ENCODE results near the gene NHERF1. TPM values are rescaled to one million over a fixed set of nuclear protein-coding genes. Genes with fewer than 3 reads are reported as not detected.
A peak's percentile ranks its signal among the peaks of the same experiment; 100 is the strongest.

NHERF1 gene
- total and polyA plus RNA-seq, 2 of the 8 experiments (the other 6 are each of a cell fraction or from before 2014, with no cell fraction given) = 92.9 to 99.2 TPM

DNA sequence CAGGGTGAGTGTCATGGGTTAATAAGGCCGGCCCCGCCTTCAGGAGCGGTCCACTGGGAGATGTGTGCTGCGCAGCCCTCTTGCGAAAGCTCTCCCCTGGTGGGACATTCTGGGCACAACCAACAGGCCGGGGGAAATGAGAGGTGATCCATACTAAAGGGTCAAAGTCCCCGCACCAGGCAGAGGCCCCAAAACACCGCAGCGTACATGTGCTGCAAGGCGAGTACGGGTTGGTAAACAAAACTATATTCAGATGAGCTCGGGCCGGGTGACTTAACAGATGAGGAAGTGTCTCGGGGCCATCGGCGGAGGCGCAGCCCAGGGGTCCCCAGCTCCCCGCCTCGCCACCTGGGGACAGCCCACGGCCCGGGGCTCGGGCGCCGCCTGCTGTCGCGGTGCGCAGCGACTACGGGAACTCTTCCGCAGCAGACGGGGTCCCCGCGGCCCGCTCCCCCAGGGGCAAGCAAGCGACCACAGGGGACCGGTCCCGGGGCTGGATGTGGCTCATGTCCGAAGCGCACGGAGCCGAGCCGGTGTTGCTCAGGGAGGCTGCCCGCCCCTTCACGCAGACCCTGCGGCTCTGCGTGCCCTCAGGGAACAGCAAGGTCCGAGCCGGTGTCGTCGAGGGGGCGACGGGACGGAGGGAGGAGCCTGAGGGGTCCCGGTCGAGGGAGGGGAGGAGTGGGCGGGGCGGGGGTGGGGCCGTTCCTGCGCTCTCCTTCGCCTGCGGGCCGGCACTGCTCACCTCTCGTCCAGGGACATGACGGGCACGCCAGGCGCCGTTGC, 11.7 kb upstream of the NHERF1 start, which contains the start of gene RAB37 (continued):
- TF ChIP-seq FOSL1 (IDR thresholded peaks at IDR 0.05; ENCODE audit: insufficient read depth, low read depth, low read length) (no peak), SIRT6 (IDR thresholded peaks at IDR 0.05; ENCODE audit: low read length) (no peak), HDAC2 (IDR thresholded peaks at IDR 0.05; ENCODE audit: borderline replicate concordance in 1 of 2, low read depth in 2 of 2, low read length in 2 of 2) (peak in 1 of 2 experiments; percentile 13; a peak in 1 of 4 replicates), SIN3A (conservative IDR thresholded peaks at IDR 0.05 in 1 of 2, IDR thresholded peaks at IDR 0.05 in 1 of 2; ENCODE audit: low read depth in 1 of 2, low read length in 2 of 2) (no peak; a peak in 1 of 4 replicates), TBP (IDR thresholded peaks at IDR 0.05; ENCODE audit: low read depth, low read length) (no peak), CHD2 (IDR thresholded peaks at IDR 0.05; ENCODE audit: low read length) (no peak), TAF7 (optimal IDR thresholded peaks at IDR 0.05; ENCODE audit: borderline replicate concordance, low read depth, low read length) (no peak), SUZ12 (IDR thresholded peaks at IDR 0.05; ENCODE audit: low read length) (peak; percentile 37; the same call in 1 of the 2 replicates), BRCA1 (IDR thresholded peaks at IDR 0.05; ENCODE audit: low read depth, low read length) (no peak), RFX5 (IDR thresholded peaks at IDR 0.05; ENCODE audit: borderline replicate concordance, low read depth, low read length) (no peak), SP1 (IDR thresholded peaks at IDR 0.05; ENCODE audit: low read depth, low read length) (no peak), KDM1A (IDR thresholded peaks at IDR 0.05; ENCODE audit: borderline replicate concordance, low read length) (peak; percentile 67; the same call in 1 of the 2 replicates), SP4 (IDR thresholded peaks at IDR 0.05; ENCODE audit: low read length) (no peak), GABPA (IDR thresholded peaks at IDR 0.05; ENCODE audit: borderline replicate concordance, insufficient read depth, low read length) (no peak)
- TF ChIP-seq, protein P1, sequence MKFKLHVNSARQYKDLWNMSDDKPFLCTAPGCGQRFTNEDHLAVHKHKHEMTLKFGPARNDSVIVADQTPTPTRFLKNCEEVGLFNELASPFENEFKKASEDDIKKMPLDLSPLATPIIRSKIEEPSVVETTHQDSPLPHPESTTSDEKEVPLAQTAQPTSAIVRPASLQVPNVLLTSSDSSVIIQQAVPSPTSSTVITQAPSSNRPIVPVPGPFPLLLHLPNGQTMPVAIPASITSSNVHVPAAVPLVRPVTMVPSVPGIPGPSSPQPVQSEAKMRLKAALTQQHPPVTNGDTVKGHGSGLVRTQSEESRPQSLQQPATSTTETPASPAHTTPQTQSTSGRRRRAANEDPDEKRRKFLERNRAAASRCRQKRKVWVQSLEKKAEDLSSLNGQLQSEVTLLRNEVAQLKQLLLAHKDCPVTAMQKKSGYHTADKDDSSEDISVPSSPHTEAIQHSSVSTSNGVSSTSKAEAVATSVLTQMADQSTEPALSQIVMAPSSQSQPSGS (IDR thresholded peaks at IDR 0.05; ENCODE audit: low read length) = no peak

All from H1 (cell line).